ENCODE data around the gene PCDH9.

PCDH9 gene

DNA sequence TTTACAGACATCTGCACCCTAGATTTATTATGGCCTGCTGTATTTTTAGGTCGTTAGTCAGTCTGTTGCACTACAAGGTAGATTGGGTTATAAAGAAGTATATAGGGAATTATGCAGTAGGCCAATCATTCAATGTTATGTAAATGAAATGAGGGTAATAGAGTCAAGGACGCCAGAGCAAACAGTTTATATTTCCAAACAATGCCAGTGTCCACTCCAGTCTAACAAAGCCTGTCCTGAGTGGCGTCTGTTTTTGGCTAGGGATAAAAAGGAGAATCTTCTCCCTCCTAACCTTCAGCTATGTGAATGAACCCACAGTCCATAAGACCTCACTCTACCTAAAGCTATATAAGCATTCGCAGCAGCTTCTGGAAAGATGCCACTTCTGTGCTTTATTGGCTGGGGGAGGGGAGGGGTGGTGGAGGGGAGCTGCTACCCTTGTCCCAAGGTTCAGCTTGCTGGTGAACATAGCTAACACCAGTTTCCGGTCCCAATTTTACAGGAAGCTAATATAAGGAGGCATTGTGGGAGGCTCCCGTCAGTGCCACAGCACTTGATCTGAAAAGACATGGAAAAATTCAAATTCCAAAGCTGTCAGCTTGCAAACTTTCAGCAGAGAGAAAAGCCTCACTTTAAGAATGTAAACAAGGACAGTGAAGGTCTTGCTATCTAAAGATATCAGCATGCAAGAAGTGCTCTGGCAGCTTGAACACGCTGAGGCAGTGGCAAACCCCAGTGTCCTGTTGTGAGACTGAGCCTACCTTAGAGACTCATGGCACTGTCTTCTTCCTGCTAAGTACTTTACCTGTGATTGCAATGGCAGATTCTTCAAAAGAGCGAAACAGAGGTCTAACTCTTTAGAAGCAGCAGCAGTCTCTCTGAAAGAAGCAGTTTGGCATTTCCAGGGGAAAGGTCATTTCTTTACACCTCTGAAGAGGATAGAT, 369.9 kb downstream of the PCDH9 start:
- no peak overlapping the region for H3K27ac ChIP-seq
- no peak for TF ChIP-seq CTCF (IDR thresholded peaks at IDR 0.05)
- no peak overlapping the region for H3K4me3 ChIP-seq (ENCODE audit: low read depth in 1 of 2, low read length in 1 of 2)

GRCh38 chr13:66859078-66859477, 371.1 kb downstream of the PCDH9 start:
- Histone ChIP-seq H3K27ac (no peak overlapping the region), H3K4me1 (ENCODE audit: control insufficient read depth in 1 of 2, insufficient read depth in 1 of 2, low read depth in 1 of 2, low read length in 1 of 2) (no peaks in the 10 kb centered on the region), H3K4me3 (ENCODE audit: low read depth in 1 of 2, low read length in 1 of 2) (no peak overlapping the region), H3K36me3 (no peaks in the 10 kb centered on the region), H3K9me3 (no peaks in the 10 kb centered on the region), H3K27me3 (no peaks in the 10 kb centered on the region)
- no peak for TF ChIP-seq CTCF (IDR thresholded peaks at IDR 0.05)

More for the DNA sequence above, 369.9 kb downstream of the PCDH9 start:
- Histone ChIP-seq H3K36me3 (no peaks in the 10 kb centered on the region), H3K9me3 (no peaks in the 10 kb centered on the region), H3K4me1 (ENCODE audit: control insufficient read depth in 1 of 2, insufficient read depth in 1 of 2, low read depth in 1 of 2, low read length in 1 of 2) (no peaks in the 10 kb centered on the region), H3K27me3 (no peaks in the 10 kb centered on the region)

GRCh38 chr13:66858163-66858562, 372.0 kb downstream of the PCDH9 start:
- Histone ChIP-seq H3K9me3 (no peaks in the 10 kb centered on the region), H3K27me3 (no peaks in the 10 kb centered on the region), H3K36me3 (no peaks in the 10 kb centered on the region), H3K4me1 (ENCODE audit: control insufficient read depth in 1 of 2, insufficient read depth in 1 of 2, low read depth in 1 of 2, low read length in 1 of 2) (no peaks in the 10 kb centered on the region), H3K27ac (no peak overlapping the region), H3K4me3 (ENCODE audit: low read depth in 1 of 2, low read length in 1 of 2) (no peak overlapping the region)
- no peak for TF ChIP-seq CTCF (IDR thresholded peaks at IDR 0.05)

- no peak overlapping the region for H3K27ac ChIP-seq
- H3K9me3 ChIP-seq, result no peaks in the 10 kb centered on the region
- no peak for TF ChIP-seq CTCF (IDR thresholded peaks at IDR 0.05)
- H3K4me1 ChIP-seq (ENCODE audit: control insufficient read depth in 1 of 2, insufficient read depth in 1 of 2, low read depth in 1 of 2, low read length in 1 of 2), result no peaks in the 10 kb centered on the region
- H3K36me3 ChIP-seq, result no peaks in the 10 kb centered on the region
- no peaks in the 10 kb centered on the region for H3K27me3 ChIP-seq
- no peak overlapping the region for H3K4me3 ChIP-seq (ENCODE audit: low read depth in 1 of 2, low read length in 1 of 2)
These were observed 375.0 kb downstream of the PCDH9 start for GRCh38 chr13:66855131-66855530.

GRCh38 chr13:66853564-66853963, 376.6 kb downstream of the PCDH9 start:
- TF ChIP-seq CTCF (IDR thresholded peaks at IDR 0.05), result no peak
- H3K4me3 ChIP-seq (ENCODE audit: low read depth in 1 of 2, low read length in 1 of 2), result no peak overlapping the region
- no peak overlapping the region for H3K27ac ChIP-seq
- H3K9me3 ChIP-seq, result no peaks in the 10 kb centered on the region
- H3K27me3 ChIP-seq, result no peaks in the 10 kb centered on the region
- no peaks in the 10 kb centered on the region for H3K4me1 ChIP-seq (ENCODE audit: control insufficient read depth in 1 of 2, insufficient read depth in 1 of 2, low read depth in 1 of 2, low read length in 1 of 2)
- no peaks in the 10 kb centered on the region for H3K36me3 ChIP-seq
